ENCODE data around the gene CNTN1. TPM values are rescaled to one million over a fixed set of nuclear protein-coding genes. Genes with fewer than 3 reads are reported as not detected.

CNTN1 gene
- polyA plus RNA-seq, 1 donor from 2014 or later: 101 TPM

DNA sequence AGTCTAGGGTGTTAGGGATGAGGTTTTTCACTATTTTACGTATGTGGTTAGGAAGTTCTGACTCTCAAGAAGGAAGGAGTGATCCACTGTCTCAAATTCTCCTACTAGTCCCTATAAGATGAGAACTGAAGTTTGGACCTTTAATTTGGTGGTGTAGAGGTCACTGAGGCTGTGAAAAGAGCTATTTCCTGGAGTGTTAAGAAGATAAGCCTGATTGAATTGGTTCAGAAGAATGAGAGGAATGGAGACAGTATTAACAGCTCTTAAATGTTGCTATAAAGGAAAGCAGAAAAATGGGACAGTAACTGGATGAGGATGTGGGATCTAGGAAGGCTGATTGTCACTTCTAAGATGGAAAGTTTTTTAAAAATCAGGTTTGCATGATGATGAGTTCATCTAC, 57.6 kb downstream of the CNTN1 start:
- Histone ChIP-seq H3F3A (ENCODE audit: insufficient read depth, low read length, poor library complexity, severe bottlenecking) (no peaks in the 10 kb centered on the region), H3K9ac (ENCODE audit: low read length) (no peak overlapping the region), H3K9me2 (ENCODE audit: insufficient read depth, low read length) (no peaks in the 10 kb centered on the region), H4K20me1 (ENCODE audit: insufficient read depth) (no peaks in the 10 kb centered on the region), H3K27me3 (ENCODE audit: insufficient read depth, low read depth, low read length) (no peaks in the 10 kb centered on the region), H3K79me2 (replicated peaks; ENCODE audit: insufficient read depth, low read length) (no peaks in the 10 kb centered on the region), H3K9me3 (ENCODE audit: low read length) (no peaks in the 10 kb centered on the region), H3K27ac (ENCODE audit: low read length) (no peak overlapping the region), H3K36me3 (ENCODE audit: insufficient read depth, low read length) (no peaks in the 10 kb centered on the region), H3K4me2 (ENCODE audit: low read length) (no peak overlapping the region), H3K4me3 (ENCODE audit: low read length) (no peak overlapping the region), H2AFZ (ENCODE audit: low read depth, low read length) (no peak overlapping the region)
- TF ChIP-seq, protein P1, sequence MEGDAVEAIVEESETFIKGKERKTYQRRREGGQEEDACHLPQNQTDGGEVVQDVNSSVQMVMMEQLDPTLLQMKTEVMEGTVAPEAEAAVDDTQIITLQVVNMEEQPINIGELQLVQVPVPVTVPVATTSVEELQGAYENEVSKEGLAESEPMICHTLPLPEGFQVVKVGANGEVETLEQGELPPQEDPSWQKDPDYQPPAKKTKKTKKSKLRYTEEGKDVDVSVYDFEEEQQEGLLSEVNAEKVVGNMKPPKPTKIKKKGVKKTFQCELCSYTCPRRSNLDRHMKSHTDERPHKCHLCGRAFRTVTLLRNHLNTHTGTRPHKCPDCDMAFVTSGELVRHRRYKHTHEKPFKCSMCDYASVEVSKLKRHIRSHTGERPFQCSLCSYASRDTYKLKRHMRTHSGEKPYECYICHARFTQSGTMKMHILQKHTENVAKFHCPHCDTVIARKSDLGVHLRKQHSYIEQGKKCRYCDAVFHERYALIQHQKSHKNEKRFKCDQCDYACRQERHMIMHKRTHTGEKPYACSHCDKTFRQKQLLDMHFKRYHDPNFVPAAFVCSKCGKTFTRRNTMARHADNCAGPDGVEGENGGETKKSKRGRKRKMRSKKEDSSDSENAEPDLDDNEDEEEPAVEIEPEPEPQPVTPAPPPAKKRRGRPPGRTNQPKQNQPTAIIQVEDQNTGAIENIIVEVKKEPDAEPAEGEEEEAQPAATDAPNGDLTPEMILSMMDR (IDR thresholded peaks at IDR 0.05; ENCODE audit: poor library complexity, severe bottlenecking): no peak
- TF ChIP-seq SMC3 (conservative IDR thresholded peaks at IDR 0.05; ENCODE audit: poor library complexity): no peak
- TF ChIP-seq, protein P2, sequence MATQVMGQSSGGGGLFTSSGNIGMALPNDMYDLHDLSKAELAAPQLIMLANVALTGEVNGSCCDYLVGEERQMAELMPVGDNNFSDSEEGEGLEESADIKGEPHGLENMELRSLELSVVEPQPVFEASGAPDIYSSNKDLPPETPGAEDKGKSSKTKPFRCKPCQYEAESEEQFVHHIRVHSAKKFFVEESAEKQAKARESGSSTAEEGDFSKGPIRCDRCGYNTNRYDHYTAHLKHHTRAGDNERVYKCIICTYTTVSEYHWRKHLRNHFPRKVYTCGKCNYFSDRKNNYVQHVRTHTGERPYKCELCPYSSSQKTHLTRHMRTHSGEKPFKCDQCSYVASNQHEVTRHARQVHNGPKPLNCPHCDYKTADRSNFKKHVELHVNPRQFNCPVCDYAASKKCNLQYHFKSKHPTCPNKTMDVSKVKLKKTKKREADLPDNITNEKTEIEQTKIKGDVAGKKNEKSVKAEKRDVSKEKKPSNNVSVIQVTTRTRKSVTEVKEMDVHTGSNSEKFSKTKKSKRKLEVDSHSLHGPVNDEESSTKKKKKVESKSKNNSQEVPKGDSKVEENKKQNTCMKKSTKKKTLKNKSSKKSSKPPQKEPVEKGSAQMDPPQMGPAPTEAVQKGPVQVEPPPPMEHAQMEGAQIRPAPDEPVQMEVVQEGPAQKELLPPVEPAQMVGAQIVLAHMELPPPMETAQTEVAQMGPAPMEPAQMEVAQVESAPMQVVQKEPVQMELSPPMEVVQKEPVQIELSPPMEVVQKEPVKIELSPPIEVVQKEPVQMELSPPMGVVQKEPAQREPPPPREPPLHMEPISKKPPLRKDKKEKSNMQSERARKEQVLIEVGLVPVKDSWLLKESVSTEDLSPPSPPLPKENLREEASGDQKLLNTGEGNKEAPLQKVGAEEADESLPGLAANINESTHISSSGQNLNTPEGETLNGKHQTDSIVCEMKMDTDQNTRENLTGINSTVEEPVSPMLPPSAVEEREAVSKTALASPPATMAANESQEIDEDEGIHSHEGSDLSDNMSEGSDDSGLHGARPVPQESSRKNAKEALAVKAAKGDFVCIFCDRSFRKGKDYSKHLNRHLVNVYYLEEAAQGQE (IDR thresholded peaks at IDR 0.05; ENCODE audit: borderline replicate concordance): no peak
- no peak for TF ChIP-seq TAF1 (IDR thresholded peaks at IDR 0.05; ENCODE audit: low read depth)
- TF ChIP-seq EZH2 (IDR thresholded peaks at IDR 0.05; ENCODE audit: borderline replicate concordance, insufficient read depth, low read length, poor library complexity, severe bottlenecking): no peak
- no peak for TF ChIP-seq RAD21 (conservative IDR thresholded peaks at IDR 0.05)
- TF ChIP-seq EP300 (conservative IDR thresholded peaks at IDR 0.05; ENCODE audit: poor library complexity, severe bottlenecking): no peak
- no peak for TF ChIP-seq POLR2AphosphoS5 (IDR thresholded peaks at IDR 0.05)
- no peak for TF ChIP-seq MXI1 (conservative IDR thresholded peaks at IDR 0.05; ENCODE audit: poor library complexity, severe bottlenecking)

DNA sequence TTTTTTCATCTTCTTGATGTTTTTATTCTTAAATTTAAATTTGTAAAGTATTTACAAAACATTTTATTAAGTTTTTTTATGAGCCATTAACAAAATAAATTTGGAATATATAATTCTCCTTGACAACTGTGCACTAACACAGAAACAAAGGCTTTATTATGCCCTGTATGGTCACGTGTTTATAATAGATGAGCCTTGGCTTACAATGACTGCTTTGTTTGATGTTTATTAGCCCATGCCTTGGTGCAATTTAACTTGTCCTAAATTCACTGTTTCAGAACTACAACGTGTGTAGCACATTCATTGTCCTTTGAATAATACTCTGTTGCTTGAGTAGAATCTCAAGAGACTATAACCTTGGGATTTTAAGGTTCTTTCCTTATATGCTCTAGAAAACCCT, 59.8 kb downstream of the CNTN1 start:
- Histone ChIP-seq H3K4me3 (ENCODE audit: low read length) (no peak overlapping the region), H3K4me2 (ENCODE audit: low read length) (no peak overlapping the region), H3K27ac (ENCODE audit: low read length) (no peak overlapping the region), H3K36me3 (ENCODE audit: insufficient read depth, low read length) (no peaks in the 10 kb centered on the region), H3F3A (ENCODE audit: insufficient read depth, low read length, poor library complexity, severe bottlenecking) (no peaks in the 10 kb centered on the region), H3K9me2 (ENCODE audit: insufficient read depth, low read length) (no peaks in the 10 kb centered on the region), H4K20me1 (ENCODE audit: insufficient read depth) (no peaks in the 10 kb centered on the region), H3K9me3 (ENCODE audit: low read length) (no peaks in the 10 kb centered on the region), H3K79me2 (replicated peaks; ENCODE audit: insufficient read depth, low read length) (no peaks in the 10 kb centered on the region), H2AFZ (ENCODE audit: low read depth, low read length) (no peak overlapping the region), H3K27me3 (ENCODE audit: insufficient read depth, low read depth, low read length) (no peaks in the 10 kb centered on the region), H3K9ac (ENCODE audit: low read length) (no peak overlapping the region)
- TF ChIP-seq, protein P2 (IDR thresholded peaks at IDR 0.05; ENCODE audit: borderline replicate concordance): no peak
- TF ChIP-seq SMC3 (conservative IDR thresholded peaks at IDR 0.05; ENCODE audit: poor library complexity) (no peak), MXI1 (conservative IDR thresholded peaks at IDR 0.05; ENCODE audit: poor library complexity, severe bottlenecking) (no peak), POLR2AphosphoS5 (IDR thresholded peaks at IDR 0.05) (no peak), EP300 (conservative IDR thresholded peaks at IDR 0.05; ENCODE audit: poor library complexity, severe bottlenecking) (no peak), EZH2 (IDR thresholded peaks at IDR 0.05; ENCODE audit: borderline replicate concordance, insufficient read depth, low read length, poor library complexity, severe bottlenecking) (no peak), TAF1 (IDR thresholded peaks at IDR 0.05; ENCODE audit: low read depth) (no peak), RAD21 (conservative IDR thresholded peaks at IDR 0.05) (no peak)
- TF ChIP-seq, protein P1 (IDR thresholded peaks at IDR 0.05; ENCODE audit: poor library complexity, severe bottlenecking): no peak

Measured in neural cell (in vitro differentiated cells).